Skeletal muscle satellite cell (primary cell): ENCODE measurements around the gene DGKH.
"Not testable (repeated sequence)": the region's sequence is repeated elsewhere in the genome, so short reads cannot be mapped to it uniquely, and the experiment has no call there.

Source experiments
- H3K27me3 ChIP-seq: 2 replicates; pipeline ENCODE4 v1.7.0; 2013; ENCODE audit warnings: low read length; ENCODE audit not compliant: control insufficient read depth, insufficient read depth
- H3K36me3 ChIP-seq: 2 replicates; pipeline ENCODE4 v1.7.0; 2013; ENCODE audit warnings: mild to moderate bottlenecking, control low read depth, low read length; ENCODE audit not compliant: insufficient read depth
- H3K4me1 ChIP-seq: 2 replicates; pipeline ENCODE4 v1.7.0; 2013; ENCODE audit warnings: low read length; ENCODE audit not compliant: control insufficient read depth, insufficient read depth
- H3K4me2 ChIP-seq: 2 replicates; pipeline ENCODE4 v1.7.0; 2013; ENCODE audit warnings: mild to moderate bottlenecking, low read length
- H3K4me3 ChIP-seq: 2 replicates; pipeline ENCODE4 v1.7.0; 2013; ENCODE audit warnings: low read length
- H3K9ac ChIP-seq: 2 replicates; pipeline ENCODE4 v1.7.0; 2013; ENCODE audit warnings: mild to moderate bottlenecking, low read depth, low read length, moderate library complexity
- H3K9me3 ChIP-seq: replicated peaks from 2 replicates; pipeline ENCODE4 v1.7.0; 2013; ENCODE audit warnings: mild to moderate bottlenecking, control low read depth, low read length

DGKH gene

DNA sequence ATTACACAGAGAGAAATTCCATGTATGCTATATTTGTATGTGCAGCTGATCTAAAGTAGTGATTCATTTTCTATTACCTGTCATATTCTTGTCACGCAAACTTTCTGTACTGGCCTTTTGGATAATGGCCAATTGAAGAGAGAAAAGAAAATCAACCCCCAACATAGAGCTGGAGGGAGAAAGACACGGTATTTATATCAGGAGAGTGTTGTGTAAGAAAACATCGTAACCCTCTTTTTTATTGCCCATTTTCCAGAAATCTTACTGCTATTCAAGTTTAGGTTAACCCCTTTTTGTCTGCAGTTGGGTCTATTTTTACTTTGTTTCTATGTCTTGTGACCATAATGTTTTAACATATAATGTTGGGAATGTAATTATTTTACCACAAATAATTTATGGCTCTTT lies 27.9 kb downstream of the DGKH start:
- Histone ChIP-seq H3K4me3 (no peak overlapping the region), H3K9me3 (no peaks in the 10 kb centered on the region), H3K4me1 (peaks cover 5% of the 10 kb centered on the region), H3K27me3 (no peaks in the 10 kb centered on the region), H3K4me2 (no peak overlapping the region), H3K9ac (no peak overlapping the region), H3K36me3 (no peaks in the 10 kb centered on the region)

DNA sequence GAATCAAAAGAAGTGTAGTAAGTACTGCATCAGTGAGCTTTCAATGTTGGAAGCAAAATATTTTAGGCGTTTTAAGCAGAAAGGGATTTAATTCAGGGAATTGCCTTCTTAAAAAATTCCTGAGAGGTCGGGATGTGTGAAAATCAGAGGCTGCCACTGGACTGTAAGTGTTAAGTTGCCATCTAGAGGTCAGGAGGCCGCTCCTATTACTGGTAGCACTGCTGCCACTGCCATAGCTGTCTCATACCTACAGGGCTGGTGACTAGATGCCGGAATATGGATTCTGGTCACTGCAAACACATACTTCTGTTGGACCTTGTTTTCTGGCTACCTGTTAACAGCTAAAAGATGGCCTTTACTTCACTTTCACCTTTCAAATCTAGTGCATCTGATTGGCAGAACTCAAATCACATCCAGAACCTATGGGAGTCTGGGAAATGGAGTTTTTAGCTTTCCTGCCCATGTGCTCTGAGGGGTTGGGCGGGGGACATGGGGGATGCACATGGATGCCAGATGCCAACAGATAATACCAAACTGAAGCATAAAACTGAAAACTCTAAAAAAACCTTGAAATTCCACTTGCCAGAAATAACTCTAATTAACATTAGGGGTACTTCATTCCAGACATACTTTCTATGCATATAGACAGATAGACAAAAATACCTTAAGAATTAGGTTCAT lies 29.8 kb downstream of the DGKH start:
- no peak overlapping the region for H3K4me3 ChIP-seq
- no peak overlapping the region for H3K9ac ChIP-seq
- peaks cover 5% of the 10 kb centered on the region for H3K4me1 ChIP-seq
- no peaks in the 10 kb centered on the region for H3K27me3 ChIP-seq
- H3K36me3 ChIP-seq = no peaks in the 10 kb centered on the region
- no peak overlapping the region for H3K4me2 ChIP-seq
- no peaks in the 10 kb centered on the region for H3K9me3 ChIP-seq

DNA sequence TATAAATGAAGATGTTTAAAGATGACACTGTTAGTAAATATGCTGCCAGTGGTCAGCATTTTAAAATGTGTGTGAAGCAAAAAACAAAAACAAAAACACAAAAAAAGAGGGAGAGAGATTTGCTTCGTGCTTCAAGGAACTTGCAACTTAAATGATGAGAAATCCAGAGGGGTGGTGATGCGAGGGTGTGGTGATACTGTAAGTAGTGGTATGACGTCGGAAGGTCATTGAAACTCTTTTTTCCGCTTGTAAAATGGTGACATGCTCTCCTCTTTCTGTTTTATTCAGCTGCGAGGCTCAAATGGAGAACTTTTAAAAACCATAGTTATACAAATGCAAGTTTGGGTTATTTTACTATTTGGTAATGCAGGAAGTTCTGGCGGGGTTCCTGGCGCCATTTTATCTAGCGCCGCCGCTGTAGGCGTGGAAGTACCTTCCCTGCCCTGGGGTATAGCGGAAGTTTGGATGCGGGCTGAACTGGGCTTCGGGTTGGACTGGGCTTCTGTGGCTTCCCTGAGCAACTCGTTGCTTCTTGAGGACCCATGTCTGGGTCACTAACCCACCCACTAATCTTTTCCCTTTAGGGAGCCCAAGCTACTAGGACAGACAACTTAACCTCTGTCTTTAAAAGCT lies 34.8 kb downstream of the DGKH start:
- Histone ChIP-seq H3K36me3 (no peaks in the 10 kb centered on the region), H3K9ac (no peak overlapping the region), H3K4me1 (no peaks in the 10 kb centered on the region), H3K4me3 (no peak overlapping the region), H3K27me3 (no peaks in the 10 kb centered on the region), H3K9me3 (no peaks in the 10 kb centered on the region), H3K4me2 (no peak overlapping the region)

DNA sequence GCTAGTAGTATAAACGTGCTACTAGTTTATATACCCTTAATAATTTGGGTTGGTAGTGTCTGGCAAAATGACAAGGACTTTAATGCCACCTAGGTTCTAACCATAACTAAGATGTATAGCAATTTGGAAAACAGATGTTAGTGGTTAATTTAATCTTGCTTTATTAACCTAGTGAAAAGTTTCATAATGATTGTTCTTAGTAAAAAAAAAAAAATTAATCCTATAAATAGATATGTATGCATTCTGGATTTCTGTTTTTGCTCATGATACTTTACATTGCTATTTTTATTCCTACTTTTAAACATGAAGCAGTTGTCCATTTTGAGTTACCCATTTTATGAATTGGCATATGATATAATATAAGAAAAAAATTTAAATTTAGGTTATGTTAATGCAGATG lies 36.3 kb downstream of the DGKH start:
- Histone ChIP-seq H3K4me2 (no peak overlapping the region), H3K9me3 (no peaks in the 10 kb centered on the region), H3K36me3 (no peaks in the 10 kb centered on the region), H3K27me3 (no peaks in the 10 kb centered on the region), H3K4me1 (no peaks in the 10 kb centered on the region), H3K4me3 (no peak overlapping the region), H3K9ac (no peak overlapping the region)

DNA sequence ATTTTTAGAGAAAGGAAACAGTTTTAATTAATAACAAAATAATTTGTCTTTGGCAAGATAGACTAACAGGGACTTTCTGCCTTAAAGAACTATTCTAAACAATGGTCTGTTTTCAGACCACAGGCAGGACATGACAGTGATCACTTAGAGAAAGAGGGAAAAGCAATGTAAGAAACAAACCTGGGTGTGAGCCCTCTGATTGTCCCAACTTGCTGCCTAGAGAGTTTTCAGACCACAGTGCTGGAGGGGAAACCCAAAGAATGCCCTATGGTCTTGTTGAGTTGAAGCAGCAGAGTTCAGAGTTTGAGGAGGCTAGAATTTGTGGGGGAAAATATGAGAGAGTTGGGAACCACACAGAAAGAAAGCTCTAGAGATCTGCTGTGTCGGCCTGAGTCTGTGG lies 38.1 kb downstream of the DGKH start:
- Histone ChIP-seq H3K9ac (no peak overlapping the region), H3K27me3 (no peaks in the 10 kb centered on the region), H3K36me3 (no peaks in the 10 kb centered on the region), H3K9me3 (no peaks in the 10 kb centered on the region), H3K4me3 (no peak overlapping the region), H3K4me2 (no peak overlapping the region), H3K4me1 (no peaks in the 10 kb centered on the region)

DNA sequence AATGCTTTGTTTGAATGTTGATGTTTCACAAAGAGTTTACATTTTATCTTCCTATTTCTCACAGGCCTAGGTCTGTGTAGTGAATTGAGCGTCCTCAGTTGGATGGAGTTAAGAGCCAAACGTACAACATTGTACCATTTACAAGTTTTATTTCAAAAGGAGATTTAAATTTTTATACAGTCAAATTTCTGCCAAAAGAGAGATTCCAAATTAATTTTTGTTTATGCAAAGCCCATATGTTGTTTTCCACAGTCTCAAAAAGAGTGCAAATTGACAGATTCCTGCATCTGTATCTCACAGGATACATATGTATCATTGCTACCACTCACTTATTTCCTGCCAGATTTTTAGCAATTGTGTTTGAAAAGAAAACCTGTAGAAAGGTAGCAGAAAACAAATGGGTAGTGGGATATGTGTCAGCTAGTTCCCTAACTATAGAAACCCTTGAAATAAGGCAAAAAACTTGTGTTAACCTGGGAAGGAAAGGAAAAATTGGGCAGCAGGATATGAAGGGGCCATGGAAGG lies 46.1 kb downstream of the DGKH start:
- H3K4me3 ChIP-seq = no peak overlapping the region
- H3K9ac ChIP-seq = no peak overlapping the region
- H3K4me2 ChIP-seq = no peak overlapping the region
- no peaks in the 10 kb centered on the region for H3K9me3 ChIP-seq
- no peaks in the 10 kb centered on the region for H3K36me3 ChIP-seq
- H3K4me1 ChIP-seq = no peaks in the 10 kb centered on the region
- no peaks in the 10 kb centered on the region for H3K27me3 ChIP-seq

DNA sequence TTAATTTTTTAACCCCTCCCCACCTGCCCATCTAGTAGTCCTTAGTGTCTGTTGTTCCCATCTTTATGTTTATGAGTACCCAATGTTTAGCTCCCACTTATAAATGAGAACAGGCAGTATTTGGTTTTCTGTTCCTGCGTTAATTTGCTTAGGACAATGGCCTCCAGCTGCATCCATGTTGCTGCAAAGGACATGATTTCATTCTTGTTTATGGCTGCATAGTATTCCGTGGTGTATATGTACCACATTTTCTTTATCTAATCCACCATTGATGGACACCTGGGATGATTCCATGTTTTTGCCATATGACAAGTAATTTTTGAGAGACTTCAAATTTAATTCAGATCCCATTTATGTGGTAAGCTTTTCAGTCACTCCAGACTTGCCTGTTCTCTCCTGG lies 47.8 kb downstream of the DGKH start:
- not testable (repeated sequence) for H3K36me3 ChIP-seq, H3K4me3 ChIP-seq, H3K9me3 ChIP-seq, H3K27me3 ChIP-seq, H3K9ac ChIP-seq, H3K4me2 ChIP-seq, H3K4me1 ChIP-seq

DNA sequence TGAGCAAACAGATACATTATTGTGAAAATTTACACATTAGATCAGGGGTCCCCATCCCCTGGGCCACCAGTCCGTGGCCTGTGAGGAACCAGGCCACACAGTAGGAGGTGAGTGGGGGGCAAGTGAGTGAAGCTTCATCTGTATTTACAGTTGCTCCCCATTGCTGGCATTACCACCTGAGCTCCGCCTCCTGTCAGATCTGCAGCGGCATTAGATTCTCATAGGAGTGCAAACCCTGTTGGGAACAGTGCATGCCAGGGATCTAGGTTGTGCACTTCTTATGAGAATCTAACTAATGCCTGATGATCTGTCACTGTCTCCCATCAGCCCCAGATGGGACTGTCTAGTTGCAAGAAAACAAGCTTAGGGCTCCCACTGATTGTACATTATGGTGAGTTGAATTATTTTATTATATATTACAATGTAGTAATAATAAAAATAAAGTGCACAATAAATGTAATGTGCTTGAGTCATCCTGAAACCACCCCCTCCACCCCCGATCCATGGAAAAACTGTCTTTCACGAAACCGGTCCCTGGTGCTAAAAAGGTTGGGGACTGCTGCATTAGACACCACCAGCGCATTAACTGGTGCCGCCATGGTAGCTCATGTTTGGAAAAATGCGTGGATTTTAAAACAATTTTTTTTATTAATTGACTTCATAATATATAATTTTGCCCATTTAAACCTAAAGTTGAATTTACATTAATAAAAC lies 51.7 kb downstream of the DGKH start:
- Histone ChIP-seq H3K36me3 (no peaks in the 10 kb centered on the region), H3K4me1 (peaks cover under 1% of the 10 kb centered on the region), H3K27me3 (no peaks in the 10 kb centered on the region), H3K9ac (no peak overlapping the region), H3K9me3 (no peaks in the 10 kb centered on the region), H3K4me3 (no peak overlapping the region), H3K4me2 (no peak overlapping the region)

DNA sequence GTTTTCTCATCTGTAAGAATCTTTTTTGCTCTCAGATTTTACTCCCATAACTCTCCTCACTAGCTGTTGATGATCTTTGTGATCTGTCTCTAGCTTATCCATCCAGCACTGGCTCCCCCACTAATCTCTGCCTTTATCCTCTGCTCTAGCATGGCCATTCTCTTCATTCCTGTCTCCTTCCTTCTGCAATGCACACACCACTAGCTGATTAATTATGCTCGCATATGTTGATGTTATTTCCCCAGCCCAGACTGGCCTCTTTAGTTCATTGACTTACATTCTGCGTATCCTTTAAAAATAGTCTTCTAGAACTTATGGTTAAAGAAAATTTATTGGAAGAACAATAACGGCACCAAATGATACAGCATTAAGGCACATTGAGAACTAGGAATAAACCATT lies 52.5 kb downstream of the DGKH start:
- Histone ChIP-seq H3K9me3 (no peaks in the 10 kb centered on the region), H3K27me3 (no peaks in the 10 kb centered on the region), H3K4me2 (no peak overlapping the region), H3K9ac (no peak overlapping the region), H3K4me1 (peaks cover 8% of the 10 kb centered on the region), H3K4me3 (no peak overlapping the region), H3K36me3 (no peaks in the 10 kb centered on the region)

DNA sequence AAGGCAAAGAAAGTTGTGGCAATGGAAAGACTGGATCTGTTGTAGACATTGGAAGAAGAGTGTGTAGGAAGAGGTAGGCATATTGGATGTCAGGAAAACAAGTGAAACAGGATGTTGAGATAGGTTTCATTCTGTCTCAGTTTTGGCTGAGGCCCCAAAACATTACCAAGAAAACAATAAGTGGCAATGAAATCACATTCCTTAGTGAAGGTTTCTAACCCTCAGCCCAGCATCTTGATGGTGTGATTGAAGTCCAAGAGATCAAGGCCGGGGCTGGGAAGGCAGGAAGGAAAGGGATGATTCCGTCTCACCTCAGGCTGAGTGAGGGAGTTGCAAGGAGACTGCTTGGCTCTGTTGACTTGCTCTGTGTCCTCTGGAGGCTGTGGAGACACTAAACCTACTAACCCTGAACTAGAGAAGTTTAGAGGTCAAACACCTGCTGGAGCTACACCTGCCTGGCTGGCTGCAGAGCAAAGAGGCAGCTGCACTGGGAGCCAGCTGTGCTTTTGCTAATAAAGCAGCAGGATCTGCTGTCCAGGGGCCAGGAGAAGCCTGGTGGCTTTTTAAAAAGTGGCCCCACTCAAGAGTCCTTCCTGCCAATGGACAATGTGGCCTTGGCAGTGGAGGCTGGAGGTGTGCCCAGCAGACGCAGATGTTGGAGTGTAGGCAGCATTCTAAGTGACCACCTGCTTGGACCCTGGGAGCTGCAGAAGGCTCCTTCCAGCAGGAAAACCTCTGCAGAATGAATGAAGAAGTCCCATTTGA lies 53.6 kb downstream of the DGKH start:
- Histone ChIP-seq H3K36me3 (no peaks in the 10 kb centered on the region), H3K9ac (no peak overlapping the region), H3K4me1 (peaks cover 12% of the 10 kb centered on the region), H3K9me3 (no peaks in the 10 kb centered on the region), H3K4me2 (no peak overlapping the region), H3K27me3 (no peaks in the 10 kb centered on the region), H3K4me3 (no peak overlapping the region)
